22Rv1 (cell line): ENCODE results near the gene KCNT2.

Source experiments
- CTCF ChIP-seq: fragments of 450-650 bp; IDR thresholded peaks from 2 replicates; pipeline ENCODE4 v1.5.1; 2017; ENCODE audit warnings: mild to moderate bottlenecking
- ZFX ChIP-seq: fragments of 450-650 bp; IDR thresholded peaks from 2 replicates; pipeline ENCODE4 v1.6.1; 2017; ENCODE audit warnings: antibody characterized with exemption, borderline replicate concordance

DNA sequence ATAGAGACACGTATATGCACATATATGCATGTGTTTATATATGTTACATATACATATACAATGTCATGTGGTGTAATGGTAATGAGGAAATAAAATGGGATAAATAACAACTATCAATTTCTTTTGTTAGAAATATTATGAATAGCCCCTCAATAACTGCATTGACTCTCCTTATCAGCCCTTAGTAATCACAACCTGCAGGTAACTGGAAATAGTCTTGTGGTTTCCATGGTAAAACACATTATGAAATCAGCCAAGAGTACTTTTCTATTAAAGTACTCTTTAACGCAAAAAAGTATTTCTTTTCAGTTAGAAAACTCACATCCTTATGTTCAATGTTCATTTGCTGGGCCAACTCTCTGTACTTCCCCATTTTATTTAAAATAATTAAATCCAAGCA is 105.8 kb downstream of the KCNT2 start:
- TF ChIP-seq CTCF, result no peak
- no peak for TF ChIP-seq ZFX
